H1 (cell line): Measurements from ENCODE around the gene ARAP2. TPM values are rescaled to one million over a fixed set of nuclear protein-coding genes. Genes with fewer than 3 reads are reported as not detected.

Source experiments
- CTCF ChIA-PET: fragments of 300-600 bp; sonication (Branson Sonifier 250); formaldehyde crosslinking; loops from one replicate; lab custom pipeline; 2021; ENCODE audit not compliant: partially characterized antibody; lab: Charles Lee
- POLR2A ChIA-PET: fragments of 300-600 bp; sonication (Branson Sonifier 250); formaldehyde crosslinking; loops from one replicate; lab custom pipeline; 2021; ENCODE audit warnings: inconsistent platforms; ENCODE audit not compliant: partially characterized antibody; lab: Charles Lee
- DNase-seq, 2 experiments: peaks; one replicate each; pipeline versions ENCODE4 v3.0.0 to v3.0.0-alpha.2; 2010 to 2022; ENCODE audit warnings: low spot score in 2 of 2, low read depth in 1 of 2, mixed read lengths in 1 of 2
- FAIRE-seq: peaks from 2 replicates; lab custom pipeline; 2011; peaks lifted over from hg19 to GRCh38; lab: Jason Lieb, UNC
- H2AFZ ChIP-seq: 2 replicates; pipeline ENCODE4 v1.8.1; 2012; ENCODE audit warnings: low read length, inconsistent platforms
- H2AK5ac ChIP-seq: 2 replicates; pipeline ENCODE4 v1.6.1; 2013; ENCODE audit warnings: low read depth, low read length
- H2BK120ac ChIP-seq: replicated peaks from 2 replicates; pipeline ENCODE3; 2013; ENCODE audit warnings: low read depth, low read length, inconsistent platforms
- H2BK12ac ChIP-seq: 2 replicates; pipeline ENCODE4 v1.6.1; 2013; ENCODE audit warnings: low read depth, low read length
- H2BK15ac ChIP-seq: 2 replicates; pipeline ENCODE4 v1.6.1; 2013; ENCODE audit warnings: low read length
- H2BK20ac ChIP-seq: 2 replicates; pipeline ENCODE4 v1.6.1; 2013; ENCODE audit warnings: low read length
- H2BK5ac ChIP-seq: 2 replicates; pipeline ENCODE4 v1.6.1; 2013; ENCODE audit warnings: low read depth, low read length
- H3K14ac ChIP-seq: 2 replicates; pipeline ENCODE4 v1.6.1; 2013; ENCODE audit warnings: inconsistent platforms; ENCODE audit not compliant: insufficient read length
- H3K18ac ChIP-seq: 2 replicates; pipeline ENCODE4 v1.6.1; 2013; ENCODE audit warnings: low read length; ENCODE audit errors: extremely low read depth
- H3K23ac ChIP-seq: 2 replicates; pipeline ENCODE4 v1.6.1; 2013; ENCODE audit warnings: inconsistent platforms; ENCODE audit not compliant: insufficient read length
- H3K23me2 ChIP-seq: 2 replicates; pipeline ENCODE4 v1.6.1; 2013; ENCODE audit warnings: low read depth, low read length
- H3K27ac ChIP-seq: 2 replicates; pipeline ENCODE4 v1.6.1; 2011; ENCODE audit warnings: low read depth, low read length, inconsistent platforms
- H3K27me3 ChIP-seq, 4 experiments: replicated peaks in 1 of 4; 1 replicate in 1 of 4; 2 replicates in 3 of 4; pipeline versions ENCODE4 v1.6.1 to v1.8.1; 2011 to 2013; ENCODE audit warnings: low read length in 3 of 4, mild to moderate bottlenecking in 3 of 4, inconsistent platforms in 2 of 4, mixed read lengths in 2 of 4, moderate library complexity in 1 of 4; ENCODE audit not compliant: control insufficient read depth in 3 of 4, insufficient read depth in 3 of 4; ENCODE audit errors: extremely low read depth in 1 of 4
- H3K36me3 ChIP-seq, 4 experiments: 2 replicates each; pipeline versions ENCODE4 v1.6.1 to v1.8.1; 2011 to 2013; ENCODE audit warnings: mild to moderate bottlenecking in 4 of 4, low read length in 3 of 4, moderate library complexity in 2 of 4, control low read depth in 1 of 4, inconsistent platforms in 1 of 4; ENCODE audit not compliant: insufficient read depth in 4 of 4, control insufficient read depth in 2 of 4
- H3K4ac ChIP-seq: replicated peaks from 2 replicates; pipeline ENCODE3; 2013; ENCODE audit warnings: low read length, low read depth, mixed read lengths, inconsistent platforms; ENCODE audit not compliant: insufficient read length
- H3K4me1 ChIP-seq, 4 experiments: replicated peaks in 1 of 4; 1 replicate in 1 of 4; 2 replicates in 3 of 4; pipeline versions ENCODE4 v1.6.1 to v1.8.1; 2011 to 2013; ENCODE audit warnings: low read length in 3 of 4, inconsistent platforms in 2 of 4, mixed read lengths in 1 of 4; ENCODE audit not compliant: insufficient read depth in 4 of 4, control insufficient read depth in 3 of 4
- H3K4me2 ChIP-seq, 2 experiments: 2 replicates each; pipeline versions ENCODE4 v1.6.1 to v1.8.1; 2011 to 2013; ENCODE audit warnings: low read depth in 2 of 2, low read length in 2 of 2, control low read depth in 1 of 2, inconsistent platforms in 1 of 2, mild to moderate bottlenecking in 1 of 2; ENCODE audit not compliant: insufficient read depth in 1 of 2
- H3K4me3 ChIP-seq, 4 experiments: fragments of 200-600, 300-600 bp in 1 of 4; sonication (generic), shearing (Covaris generic), sonication (Bioruptor Twin) in 1 of 4; 2 replicates each; pipeline versions ENCODE4 v1.5.1 to v1.8.1; 2011 to 2016; ENCODE audit warnings: low read length in 4 of 4, low read depth in 3 of 4, control low read depth in 2 of 4, inconsistent platforms in 2 of 4, mild to moderate bottlenecking in 2 of 4, mixed read lengths in 1 of 4, moderate library complexity in 1 of 4; ENCODE audit not compliant: insufficient read depth in 2 of 4; ENCODE audit errors: extremely low read depth in 1 of 4
- H3K56ac ChIP-seq: replicated peaks from 2 replicates; pipeline ENCODE3; 2013; ENCODE audit warnings: low read depth, mild to moderate bottlenecking, mixed read lengths, low read length, inconsistent platforms; ENCODE audit not compliant: insufficient read length
- H3K79me1 ChIP-seq: 2 replicates; pipeline ENCODE4 v1.6.1; 2013; ENCODE audit warnings: low read depth, low read length, control low read depth
- H3K79me2 ChIP-seq, 2 experiments: 2 replicates each; pipeline versions ENCODE4 v1.6.1 to v1.8.1; 2012 to 2013; ENCODE audit warnings: low read length in 2 of 2, mild to moderate bottlenecking in 2 of 2, inconsistent platforms in 1 of 2; ENCODE audit not compliant: insufficient read depth in 2 of 2, control insufficient read depth in 1 of 2
- H3K9ac ChIP-seq, 4 experiments: replicated peaks in 1 of 4; 1 replicate in 1 of 4; 2 replicates in 3 of 4; pipeline versions ENCODE4 v1.6.1 to v1.8.1; 2011 to 2013; ENCODE audit warnings: low read depth in 3 of 4, low read length in 3 of 4, control low read depth in 2 of 4, mild to moderate bottlenecking in 2 of 4, moderate library complexity in 2 of 4, inconsistent platforms in 1 of 4; ENCODE audit errors: extremely low read depth in 1 of 4
- H3K9me3 ChIP-seq, 2 experiments: 2 replicates each; pipeline versions ENCODE4 v1.6.1 to v1.8.1; 2012 to 2013; ENCODE audit warnings: mild to moderate bottlenecking in 2 of 2, moderate library complexity in 2 of 2, control low read depth in 1 of 2, inconsistent platforms in 1 of 2, low read depth in 1 of 2, low read length in 1 of 2, mixed read lengths in 1 of 2; ENCODE audit not compliant: insufficient read depth in 2 of 2
- H4K20me1 ChIP-seq, 2 experiments: replicated peaks in 1 of 2; 2 replicates each; pipeline versions ENCODE3 to v1.8.1; 2011 to 2013; ENCODE audit warnings: inconsistent platforms in 2 of 2, low read length in 2 of 2, mild to moderate bottlenecking in 1 of 2; ENCODE audit not compliant: insufficient read depth in 2 of 2, control insufficient read depth in 1 of 2
- H4K5ac ChIP-seq: 2 replicates; pipeline ENCODE4 v1.6.1; 2013; ENCODE audit warnings: low read length, low read depth, mixed read lengths, inconsistent platforms; ENCODE audit not compliant: insufficient read length
- H4K8ac ChIP-seq: 2 replicates; pipeline ENCODE4 v1.8.0; 2013; ENCODE audit warnings: mild to moderate bottlenecking, moderate library complexity, low read length, inconsistent platforms; ENCODE audit not compliant: insufficient read depth; ENCODE audit errors: extremely low read depth
- H4K91ac ChIP-seq: replicated peaks from 2 replicates; pipeline ENCODE3; 2013; ENCODE audit warnings: low read length, mixed read lengths, inconsistent platforms; ENCODE audit not compliant: insufficient read length
- ASH2L ChIP-seq: fragments of 200-600, 300-600 bp; sonication (generic); IDR thresholded peaks from one replicate; pipeline ENCODE4 v1.7.1; 2017; ENCODE audit warnings: low read length
- CBX8 ChIP-seq: fragments of 300-800, 300-1000 bp; sonication (generic); IDR thresholded peaks from 2 replicates; pipeline ENCODE4 v1.7.1; 2016; ENCODE audit warnings: low read depth, low read length, borderline replicate concordance
- EGR1 ChIP-seq: IDR thresholded peaks from 2 replicates; pipeline ENCODE4 v1.6.1; 2011; ENCODE audit warnings: low read depth, low read length, borderline replicate concordance
- EP300 ChIP-seq, 2 experiments: IDR thresholded peaks; 1 replicate in 1 of 2; 2 replicates in 1 of 2; pipeline ENCODE4 v1.6.1; 2011 to 2012; ENCODE audit warnings: low read depth in 2 of 2, low read length in 2 of 2, mild to moderate bottlenecking in 2 of 2, borderline replicate concordance in 1 of 2, inconsistent platforms in 1 of 2, moderate library complexity in 1 of 2
- GTF2F1 ChIP-seq: IDR thresholded peaks from 2 replicates; pipeline ENCODE4 v1.6.1; 2012; ENCODE audit warnings: low read depth, low read length, improper control_type of control experiment, borderline replicate concordance
- JUND ChIP-seq: IDR thresholded peaks from 2 replicates; pipeline ENCODE4 v1.6.1; 2011; ENCODE audit warnings: mild to moderate bottlenecking, improper control_type of control experiment, low read length
- MAX ChIP-seq: IDR thresholded peaks from 2 replicates; pipeline ENCODE4 v1.6.1; 2012; ENCODE audit warnings: inconsistent platforms
- POLR2AphosphoS5 ChIP-seq: IDR thresholded peaks from 2 replicates; pipeline ENCODE4 v1.6.1; 2011; ENCODE audit warnings: low read depth, low read length
- SIN3A ChIP-seq, 2 experiments: IDR thresholded peaks in 1 of 2; conservative IDR thresholded peaks in 1 of 2; 2 replicates each; pipeline ENCODE4 v1.6.1; 2011 to 2012; ENCODE audit warnings: low read length in 2 of 2, improper control_type of control experiment in 1 of 2, low read depth in 1 of 2, mild to moderate bottlenecking in 1 of 2
- SUZ12 ChIP-seq: fragments of 200-600 bp; sonication (generic); IDR thresholded peaks from 2 replicates; pipeline ENCODE4 v1.6.1; 2012; ENCODE audit warnings: mild to moderate bottlenecking, inconsistent platforms, low read length, moderate library complexity, mixed read lengths
- TAF7 ChIP-seq: optimal IDR thresholded peaks from 2 replicates; pipeline ENCODE3; 2011; ENCODE audit warnings: low read depth, mild to moderate bottlenecking, inconsistent platforms, low read length, moderate library complexity, borderline replicate concordance
- TEAD4 ChIP-seq: IDR thresholded peaks from 2 replicates; pipeline ENCODE4 v1.6.1; 2012; ENCODE audit warnings: low read depth, low read length, inconsistent platforms, mixed read lengths
- ZNF274 ChIP-seq: IDR thresholded peaks from 2 replicates; pipeline ENCODE4 v1.7.0; 2012; ENCODE audit warnings: low read length, borderline replicate concordance; ENCODE audit errors: extremely low read depth
- WGBS, 2 experiments: shearing (Covaris generic) in 1 of 2; methylation state at CpG; one replicate each; pipeline versions ENCODE4 v1.1.6 to v1.1.7; 2013 to 2015; ENCODE audit warnings: low lambda C conversion rate in 2 of 2, mixed read lengths in 2 of 2, inconsistent platforms in 1 of 2, low coverage in 1 of 2, missing lambda C conversion rate in 1 of 2; ENCODE audit not compliant: insufficient replicate concordance in 2 of 2, insufficient coverage in 1 of 2, insufficient read length in 1 of 2; ENCODE audit errors: extremely low coverage in 1 of 2, missing lambda C conversion rate in 1 of 2; 5-methylcytosine and 5-hydroxymethylcytosine counted together
- polyA plus RNA-seq, 7 experiments: library from polyadenylated mRNA; depleted of rRNA in 3 of 7; stranded (reverse) in 5 of 7; unstranded in 2 of 7; fragments of >200 nt in 5 of 7; fragments of 200-250 nt in 2 of 7; gene quantifications; 1 replicate in 5 of 7; 2 replicates in 1 of 7; 4 replicates in 1 of 7; pipeline versions ENCODE4 v1.2.1 to v1.2.3, GENCODE V29; 2011 to 2013; ENCODE audit warnings: missing spikeins in 2 of 7, mixed read lengths in 2 of 7
- total RNA-seq: library from RNA; stranded (reverse); fragmentation: NEBNext Ultra II Directional; extraction: Animal tissue kit (Norgen Biotek cat#: 25700); gene quantifications from 2 replicates; pipeline ENCODE4 v1.2.1, GENCODE V29; 2021

The ARAP2 gene
- total and polyA plus RNA-seq, 2 of the 8 experiments (the other 6 are each of a cell fraction or from before 2014, with no cell fraction given): 0.15 to 2.3 TPM

GRCh38 chr4:36274158-36274557, 29.8 kb upstream of the ARAP2 start:
- no peak overlapping the region for H3K56ac ChIP-seq
- ChIA-PET POLR2A (no interaction called here), CTCF (no interaction called here)
- no peak overlapping the region for H2AFZ ChIP-seq
- H4K91ac ChIP-seq: no peak overlapping the region
- no peaks in the 10 kb centered on the region for H3K27me3 ChIP-seq
- no peak overlapping the region for H2AK5ac ChIP-seq
- H2BK20ac ChIP-seq: no peak overlapping the region
- H3K9ac ChIP-seq: no peak overlapping the region
- H3K23ac ChIP-seq: no peak overlapping the region
- H3K4me3 ChIP-seq: no peak overlapping the region
- no peaks in the 10 kb centered on the region for H3K9me3 ChIP-seq
- WGBS, 2 experiments: 90% methylated on average over 4 of the region's 4 CpGs; no CpG with 5 or more reads in 1 of the 2 experiments
- no peak overlapping the region for H2BK12ac ChIP-seq
- FAIRE-seq (no peak), DNase-seq (no peak)
- H3K4me2 ChIP-seq: no peak overlapping the region
- no peak overlapping the region for H4K8ac ChIP-seq
- no peak overlapping the region for H2BK120ac ChIP-seq
- no peak overlapping the region for H3K14ac ChIP-seq
- no peaks in the 10 kb centered on the region for H4K20me1 ChIP-seq
- H4K5ac ChIP-seq: no peak overlapping the region
- H3K4ac ChIP-seq: no peak overlapping the region
- no peak overlapping the region for H3K18ac ChIP-seq
- H3K23me2 ChIP-seq: no peaks in the 10 kb centered on the region
- no peaks in the 10 kb centered on the region for H3K36me3 ChIP-seq
- H3K4me1 ChIP-seq: no peaks in the 10 kb centered on the region
- H2BK5ac ChIP-seq: no peak overlapping the region
- no peak overlapping the region for H3K27ac ChIP-seq
- no peaks in the 10 kb centered on the region for H3K79me2 ChIP-seq
- no peak overlapping the region for H2BK15ac ChIP-seq
- no peaks in the 10 kb centered on the region for H3K79me1 ChIP-seq
- TF ChIP-seq GTF2F1 (no peak), SIN3A (conservative IDR thresholded peaks at IDR 0.05 in 1 of 2, IDR thresholded peaks at IDR 0.05 in 1 of 2; ENCODE audit: low read depth in 1 of 2, low read length in 2 of 2) (no peak), TEAD4 (no peak), EP300 (IDR thresholded peaks at IDR 0.05; ENCODE audit: borderline replicate concordance in 1 of 2, low read depth in 2 of 2, low read length in 2 of 2) (no peak), ASH2L (no peak), SUZ12 (no peak), CBX8 (no peak), POLR2AphosphoS5 (no peak), ZNF274 (no peak), EGR1 (no peak), MAX (no peak), TAF7 (no peak), JUND (no peak)
